Endothelial cell (in vitro differentiated cells): ENCODE results near the gene FBLN2. TPM values are rescaled to one million over a fixed set of nuclear protein-coding genes. Genes with fewer than 3 reads are reported as not detected.

Experiments
- DNase-seq: peaks from one replicate; pipeline ENCODE4 v3.0.0; 2021; ENCODE audit warnings: low spot score
- H3K27ac Mint-ChIP-seq: one replicate; pipeline ENCODE4 v1.8.0; 2021; ENCODE audit warnings: mixed read lengths, inconsistent platforms; ENCODE audit not compliant: unreplicated experiment
- H3K27me3 Mint-ChIP-seq: one replicate; pipeline ENCODE4 v1.8.0; 2021; ENCODE audit warnings: mild to moderate bottlenecking, moderate library complexity, mixed read lengths, inconsistent platforms; ENCODE audit not compliant: unreplicated experiment
- H3K36me3 Mint-ChIP-seq: one replicate; pipeline ENCODE4 v1.8.0; 2021; ENCODE audit warnings: mild to moderate bottlenecking, low read depth, mixed read lengths, inconsistent platforms; ENCODE audit not compliant: unreplicated experiment
- H3K4me1 Mint-ChIP-seq: one replicate; pipeline ENCODE4 v1.8.0; 2021; ENCODE audit warnings: mild to moderate bottlenecking, mixed read lengths, inconsistent platforms; ENCODE audit not compliant: unreplicated experiment
- H3K4me3 Mint-ChIP-seq: one replicate; pipeline ENCODE4 v1.8.0; 2021; ENCODE audit warnings: mild to moderate bottlenecking, mixed read lengths, inconsistent platforms; ENCODE audit not compliant: unreplicated experiment
- H3K9me3 Mint-ChIP-seq: one replicate; pipeline ENCODE4 v1.8.0; 2021; ENCODE audit warnings: mixed read lengths, inconsistent platforms; ENCODE audit not compliant: unreplicated experiment
- CTCF ChIP-seq: fragments of 200-600 bp; sonication (generic); IDR thresholded peaks from one replicate; pipeline ENCODE4 v1.5.0; 2021; ENCODE audit warnings: antibody characterized with exemption; ENCODE audit not compliant: unreplicated experiment
- total RNA-seq: library from RNA; stranded (reverse); fragmentation: NEBNext Ultra II Directional; extraction: Animal tissue kit (Norgen Biotek cat#: 25700); gene quantifications from one replicate; pipeline ENCODE4 v1.2.1, GENCODE V29; 2021; ENCODE audit not compliant: unreplicated experiment

FBLN2 gene
- total RNA-seq, 1 donor from 2014 or later = 10.5 TPM

GRCh38 chr3:13637953-13638352 is 89.0 kb downstream of the FBLN2 start:
- no peak for DNase-seq
- Mint-ChIP-seq H3K27ac (no peak overlapping the region), H3K36me3 (peaks cover 3% of the 10 kb centered on the region), H3K27me3 (peaks cover 11% of the 10 kb centered on the region), H3K4me3 (no peak overlapping the region), H3K4me1 (no peaks in the 10 kb centered on the region), H3K9me3 (no peaks in the 10 kb centered on the region)
- no peak for TF ChIP-seq CTCF

- Mint-ChIP-seq H3K36me3 (no peaks in the 10 kb centered on the region), H3K27me3 (peaks cover 7% of the 10 kb centered on the region), H3K27ac (no peak overlapping the region), H3K4me3 (no peak overlapping the region), H3K9me3 (no peaks in the 10 kb centered on the region), H3K4me1 (no peaks in the 10 kb centered on the region)
- no peak for TF ChIP-seq CTCF
- no peak for DNase-seq
These were observed 90.0 kb downstream of the FBLN2 start for GRCh38 chr3:13638927-13639326.

GRCh38 chr3:13642597-13642996 is 93.7 kb downstream of the FBLN2 start:
- Mint-ChIP-seq H3K9me3 (no peaks in the 10 kb centered on the region), H3K4me3 (no peak overlapping the region), H3K27ac (no peak overlapping the region), H3K27me3 (peaks cover 9% of the 10 kb centered on the region), H3K36me3 (no peaks in the 10 kb centered on the region), H3K4me1 (no peaks in the 10 kb centered on the region)
- TF ChIP-seq CTCF = no peak
- no peak for DNase-seq

- no peak for TF ChIP-seq CTCF
- Mint-ChIP-seq H3K27me3 (peaks cover 8% of the 10 kb centered on the region), H3K4me3 (no peak overlapping the region), H3K9me3 (no peaks in the 10 kb centered on the region), H3K36me3 (no peaks in the 10 kb centered on the region), H3K27ac (no peak overlapping the region), H3K4me1 (no peaks in the 10 kb centered on the region)
- DNase-seq = no peak
These were observed 95.6 kb downstream of the FBLN2 start for GRCh38 chr3:13644341-13645117.

GRCh38 chr3:13645801-13646637 is 97.1 kb downstream of the FBLN2 start:
- Mint-ChIP-seq H3K27me3 (peaks cover 7% of the 10 kb centered on the region), H3K4me1 (no peaks in the 10 kb centered on the region), H3K27ac (no peak overlapping the region), H3K4me3 (no peak overlapping the region), H3K36me3 (no peaks in the 10 kb centered on the region), H3K9me3 (no peaks in the 10 kb centered on the region)
- no peak for DNase-seq
- TF ChIP-seq CTCF = no peak
